HepG2 (cell line): ENCODE data around the gene ATRIP. TPM values are rescaled to one million over a fixed set of nuclear protein-coding genes. Genes with fewer than 3 reads are reported as not detected.

ENCODE experiments used
- AGO2 ChIP-seq: fragments of 200-400 bp; formaldehyde crosslinking; optimal IDR thresholded peaks from 2 replicates; pipeline ENCODE3; 2017; ENCODE audit warnings: mild to moderate bottlenecking, low read depth, low read length, moderate library complexity
- CREM ChIP-seq, 2 experiments: sonication (generic) in 1 of 2; formaldehyde crosslinking in 1 of 2; IDR thresholded peaks; 2 replicates each; pipeline versions ENCODE4 v1.4.0 to v1.6.1; 2016 to 2020; ENCODE audit warnings: antibody characterized with exemption in 1 of 2, mild to moderate bottlenecking in 1 of 2, missing genetic modification reagents in 1 of 2
- ELF1 ChIP-seq: sonication (generic); formaldehyde crosslinking; IDR thresholded peaks from 2 replicates; pipeline ENCODE4 v1.4.0; 2020; ENCODE audit warnings: missing genetic modification reagents
- FOSL2 ChIP-seq: sonication (generic); formaldehyde crosslinking; IDR thresholded peaks from 2 replicates; pipeline ENCODE4 v1.4.0; 2020; ENCODE audit warnings: missing genetic modification reagents
- GATAD1 ChIP-seq: IDR thresholded peaks from 2 replicates; pipeline ENCODE4 v1.6.1; 2016; ENCODE audit warnings: missing genetic modification reagents, missing compliant biosample characterization
- HOXA5 ChIP-seq: sonication (generic); formaldehyde crosslinking; IDR thresholded peaks from 2 replicates; pipeline ENCODE4 v1.4.0; 2020; ENCODE audit warnings: missing genetic modification reagents
- MTF1 ChIP-seq: sonication (generic); formaldehyde crosslinking; IDR thresholded peaks from 2 replicates; pipeline ENCODE4 v1.5.0; 2020; ENCODE audit warnings: missing genetic modification reagents
- NONO ChIP-seq, 2 experiments: fragments of 450-650 bp in 1 of 2; sonication (generic) in 1 of 2; formaldehyde crosslinking in 1 of 2; IDR thresholded peaks in 1 of 2; conservative IDR thresholded peaks in 1 of 2; 2 replicates each; pipeline versions ENCODE4 v1.6.1 to v1.8.0; 2017 to 2022; ENCODE audit warnings: mild to moderate bottlenecking in 1 of 2, missing genetic modification reagents in 1 of 2, moderate library complexity in 1 of 2
- PCBP2 ChIP-seq: fragments of 200-400 bp; formaldehyde crosslinking; optimal IDR thresholded peaks from 2 replicates; pipeline ENCODE3; 2018; ENCODE audit warnings: low read length, low read depth; ENCODE audit not compliant: poor library complexity, severe bottlenecking
- REPIN1 ChIP-seq: sonication (generic); formaldehyde crosslinking; IDR thresholded peaks from 2 replicates; pipeline ENCODE4 v1.8.0; 2022; ENCODE audit warnings: missing genetic modification reagents, low read depth, mild to moderate bottlenecking, borderline replicate concordance
- SMYD3 ChIP-seq: sonication (generic); formaldehyde crosslinking; IDR thresholded peaks from 2 replicates; pipeline ENCODE4 v1.8.1; 2023; ENCODE audit warnings: mild to moderate bottlenecking, missing genetic modification reagents
- TCF7 ChIP-seq: sonication (generic); IDR thresholded peaks from 2 replicates; pipeline ENCODE4 v1.6.1; 2016; ENCODE audit warnings: antibody characterized with exemption, low read depth
- TFE3 ChIP-seq: IDR thresholded peaks from 2 replicates; pipeline ENCODE4 v1.6.1; 2016
- TOE1 ChIP-seq: sonication (generic); formaldehyde crosslinking; IDR thresholded peaks from 2 replicates; pipeline ENCODE4 v1.4.0; 2020; ENCODE audit warnings: mild to moderate bottlenecking, missing genetic modification reagents
- ZC3H13 ChIP-seq: sonication (generic); formaldehyde crosslinking; IDR thresholded peaks from 2 replicates; pipeline ENCODE4 v1.8.1; 2023; ENCODE audit warnings: mild to moderate bottlenecking, missing genetic modification reagents, moderate library complexity
- ZNF17 ChIP-seq: sonication (generic); formaldehyde crosslinking; IDR thresholded peaks from 2 replicates; pipeline ENCODE4 v1.5.0; 2020; ENCODE audit warnings: mild to moderate bottlenecking, missing genetic modification reagents
- ZNF430 ChIP-seq: sonication (generic); formaldehyde crosslinking; IDR thresholded peaks from 2 replicates; pipeline ENCODE4 v1.9.0; 2021; ENCODE audit warnings: mild to moderate bottlenecking, missing genetic modification reagents
- ZNF570 ChIP-seq: sonication (generic); formaldehyde crosslinking; IDR thresholded peaks from 2 replicates; pipeline ENCODE4 v1.4.0; 2020; ENCODE audit warnings: mild to moderate bottlenecking, missing genetic modification reagents, borderline replicate concordance
- ZNF747 ChIP-seq: sonication (generic); formaldehyde crosslinking; IDR thresholded peaks from 2 replicates; pipeline ENCODE4 v1.8.1; 2023; ENCODE audit warnings: missing genetic modification reagents, mild to moderate bottlenecking, borderline replicate concordance
- ZNF772 ChIP-seq: sonication (generic); formaldehyde crosslinking; IDR thresholded peaks from 2 replicates; pipeline ENCODE4 v1.5.0; 2020; ENCODE audit warnings: mild to moderate bottlenecking, missing genetic modification reagents
- ZNF777 ChIP-seq: sonication (generic); formaldehyde crosslinking; IDR thresholded peaks from 2 replicates; pipeline ENCODE4 v1.4.0; 2020; ENCODE audit warnings: missing genetic modification reagents
- polyA plus RNA-seq, 8 experiments: library from polyadenylated mRNA; depleted of rRNA in 3 of 8; stranded (reverse) in 7 of 8; unstranded in 1 of 8; fragments of >200 nt; fragmentation: Illumina TruSeq in 4 of 8; extraction: Trizol in 4 of 8; gene quantifications; 2 replicates each; pipeline versions ENCODE4 v1.2.1 to v1.2.3, GENCODE V29; 2011 to 2016; ENCODE audit warnings: low read depth in 4 of 8, missing spikeins in 1 of 8, mixed read lengths in 1 of 8; ENCODE audit not compliant: insufficient read depth in 1 of 8
- total RNA-seq, 5 experiments: library from RNA; depleted of rRNA; stranded (reverse); fragments of >200 nt; fragmentation: Illumina TruSeq; extraction: Trizol; gene quantifications; 2 replicates each; pipeline ENCODE4 v1.2.3, GENCODE V29; 2016; ENCODE audit warnings: low read depth in 1 of 5
- TF ChIP-seq, protein P1 (sequence below): fragments of 450-650 bp; IDR thresholded peaks from 2 replicates; pipeline ENCODE4 v1.6.1; 2017

ATRIP gene
- total and polyA plus RNA-seq, 2 of the 13 experiments (the other 11 are each of a cell fraction or from before 2014, with no cell fraction given): 5.1 to 12.5 TPM

DNA sequence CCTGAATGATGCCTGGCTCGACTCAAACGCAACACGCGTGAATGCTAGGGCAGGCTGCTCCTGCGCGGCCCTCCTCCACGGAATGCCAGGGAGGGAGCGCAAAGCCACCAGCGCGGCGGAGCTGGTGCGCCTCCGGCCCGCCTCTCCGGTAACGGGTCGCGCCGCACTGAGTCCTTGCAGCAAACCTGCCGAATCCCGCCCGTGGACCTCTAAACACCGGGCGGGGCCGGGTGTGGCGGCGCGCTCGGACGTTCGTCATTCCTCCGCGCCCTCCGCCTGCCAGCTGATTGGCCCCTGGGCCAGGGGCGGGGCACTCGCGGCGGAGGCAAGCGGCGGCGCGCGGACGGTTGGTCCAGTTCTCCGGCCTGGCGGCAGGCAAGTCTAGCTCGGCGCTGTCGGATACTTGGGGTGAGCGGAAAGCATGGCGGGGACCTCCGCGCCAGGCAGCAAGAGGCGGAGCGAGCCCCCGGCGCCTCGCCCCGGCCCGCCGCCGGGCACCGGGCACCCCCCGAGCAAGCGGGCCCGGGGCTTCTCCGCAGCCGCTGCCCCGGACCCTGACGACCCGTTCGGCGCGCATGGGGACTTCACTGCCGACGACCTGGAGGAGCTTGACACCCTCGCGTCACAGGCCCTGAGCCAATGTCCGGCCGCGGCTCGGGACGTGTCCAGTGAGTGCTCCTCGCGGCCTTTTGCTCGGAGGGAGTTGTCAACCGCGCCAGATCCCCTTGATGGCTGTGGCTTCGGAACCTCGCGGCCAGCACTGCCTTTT, at the start of gene ATRIP (continued):
- TF ChIP-seq FOSL2 (CRISPR knock-in tag) (peak; percentile 16), ZNF747 (CRISPR knock-in tag) (peak; percentile 86), TOE1 (CRISPR knock-in tag) (no peak), ZC3H13 (CRISPR knock-in tag) (peak; percentile 90), ELF1 (CRISPR knock-in tag) (no peak), HOXA5 (CRISPR knock-in tag) (peak; percentile 72; the same call in 1 of the 2 replicates), AGO2 (peak; percentile 77), GATAD1 (CRISPR knock-in tag) (peak; percentile 98), CREM (IDR thresholded peaks at IDR 0.05) (peak; percentile 90), CREM (CRISPR knock-in tag; IDR thresholded peaks at IDR 0.05) (peak; percentile 87), ZNF777 (CRISPR knock-in tag) (peak; percentile 61; the same call in 1 of the 2 replicates), ZNF772 (CRISPR knock-in tag) (peak; percentile 95), TFE3 (CRISPR knock-in tag) (0 out of 2 replicates have a peak, but pooled peaks have one; percentile 58), ZNF430 (CRISPR knock-in tag) (no peak; the same call in 1 of the 2 replicates), REPIN1 (CRISPR knock-in tag) (no peak; the same call in 1 of the 2 replicates), NONO (IDR thresholded peaks at IDR 0.05) (no peak), NONO (CRISPR knock-in tag; conservative IDR thresholded peaks at IDR 0.05) (peak; percentile 91), SMYD3 (CRISPR knock-in tag) (no peak), TCF7 (no peak), MTF1 (CRISPR knock-in tag) (no peak), ZNF570 (no peak), ZNF17 (CRISPR knock-in tag) (no peak), PCBP2 (no peak)
- TF ChIP-seq, protein P1, sequence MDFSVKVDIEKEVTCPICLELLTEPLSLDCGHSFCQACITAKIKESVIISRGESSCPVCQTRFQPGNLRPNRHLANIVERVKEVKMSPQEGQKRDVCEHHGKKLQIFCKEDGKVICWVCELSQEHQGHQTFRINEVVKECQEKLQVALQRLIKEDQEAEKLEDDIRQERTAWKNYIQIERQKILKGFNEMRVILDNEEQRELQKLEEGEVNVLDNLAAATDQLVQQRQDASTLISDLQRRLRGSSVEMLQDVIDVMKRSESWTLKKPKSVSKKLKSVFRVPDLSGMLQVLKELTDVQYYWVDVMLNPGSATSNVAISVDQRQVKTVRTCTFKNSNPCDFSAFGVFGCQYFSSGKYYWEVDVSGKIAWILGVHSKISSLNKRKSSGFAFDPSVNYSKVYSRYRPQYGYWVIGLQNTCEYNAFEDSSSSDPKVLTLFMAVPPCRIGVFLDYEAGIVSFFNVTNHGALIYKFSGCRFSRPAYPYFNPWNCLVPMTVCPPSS: no peak
